HG03442 (cell line): ENCODE measurements around the gene HSD17B8.
A peak's percentile ranks its signal among the peaks of the same experiment; 100 is the strongest.

Experiments used
- ATAC-seq: cut with Tn5 transposase; IDR thresholded peaks from one replicate; pipeline ENCODE4 v1.9.1; 2021; ENCODE audit warnings: mild to moderate bottlenecking, moderate library complexity; ENCODE audit not compliant: unreplicated experiment

The HSD17B8 gene

DNA sequence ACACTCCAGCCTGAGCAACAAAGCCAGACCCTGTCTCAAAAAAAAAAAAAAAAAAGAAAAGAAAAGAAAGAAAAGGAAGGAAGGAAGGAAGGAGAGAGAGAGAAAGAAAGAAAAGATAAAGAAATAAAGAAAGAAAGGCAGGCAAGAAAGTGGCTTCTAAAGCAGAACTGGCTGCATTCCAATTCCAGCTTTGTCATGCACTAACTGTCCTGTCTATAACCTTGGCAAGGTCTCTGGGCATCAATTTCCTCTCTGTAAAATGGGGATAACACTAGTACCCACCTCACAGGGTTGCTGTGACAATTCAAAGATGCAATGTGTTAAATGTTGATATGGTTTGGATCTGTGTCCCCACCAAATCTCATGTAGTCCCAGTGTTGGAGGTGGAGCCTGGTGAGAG lies 31.9 kb downstream of the HSD17B8 start:
- ATAC-seq: no peak

DNA sequence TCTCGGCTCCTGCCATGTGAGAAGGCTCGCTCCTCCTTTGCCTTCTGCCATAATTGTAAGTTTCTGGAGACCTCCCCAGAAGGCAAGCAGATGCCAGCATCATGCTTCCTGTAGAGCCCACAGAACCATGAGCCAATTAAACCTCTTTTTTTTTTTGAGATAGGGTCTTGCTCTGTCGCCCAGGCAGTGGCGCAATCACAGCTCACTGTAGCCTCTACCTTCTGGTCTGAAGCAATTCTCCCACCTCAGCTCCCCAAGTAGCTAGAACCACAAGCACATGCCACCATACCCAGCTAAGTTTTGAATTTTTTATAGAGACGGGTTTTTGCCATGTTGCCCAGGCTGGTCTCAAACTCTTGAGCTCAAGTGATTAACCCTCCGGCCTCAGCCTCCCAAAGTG lies 32.4 kb downstream of the HSD17B8 start:
- ATAC-seq: no peak

DNA sequence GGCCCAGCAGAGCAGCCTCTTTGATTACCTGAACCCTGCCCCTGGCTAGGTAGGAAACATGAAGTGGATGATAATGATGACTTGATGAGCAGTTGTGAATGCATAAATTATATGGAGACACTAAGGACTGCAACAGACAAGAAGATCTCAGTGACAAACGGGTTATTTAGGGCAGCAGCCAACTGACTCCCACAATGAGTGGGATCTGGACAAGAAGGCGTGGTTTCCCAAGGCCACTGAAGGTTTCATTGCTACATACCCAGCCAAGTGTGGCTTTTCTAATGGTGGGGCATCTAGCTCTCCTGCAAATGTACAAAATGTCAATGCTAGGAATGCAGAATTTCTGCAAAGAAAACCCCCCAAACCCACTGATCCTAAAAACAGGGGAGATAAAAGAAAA lies 33.3 kb downstream of the HSD17B8 start:
- ATAC-seq: no peak

DNA sequence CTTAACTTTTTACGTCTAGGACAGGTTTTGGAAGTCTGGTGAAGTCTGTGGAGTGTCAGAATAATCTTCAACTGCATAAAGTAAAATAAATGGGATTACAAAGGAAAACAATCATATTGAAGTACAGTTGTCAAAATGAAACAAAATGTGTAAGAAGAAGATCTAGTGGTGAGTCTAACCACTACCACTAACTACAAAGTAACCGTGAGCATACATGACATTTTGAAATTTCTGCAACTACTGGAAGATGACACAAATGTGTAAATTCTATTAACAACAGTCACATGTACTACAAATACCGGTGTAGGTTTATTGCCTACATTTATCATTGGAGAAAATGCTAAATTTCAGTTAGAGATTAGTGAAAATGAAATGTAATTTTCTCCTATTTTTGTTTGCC lies 37.5 kb downstream of the HSD17B8 start:
- no peak for ATAC-seq

DNA sequence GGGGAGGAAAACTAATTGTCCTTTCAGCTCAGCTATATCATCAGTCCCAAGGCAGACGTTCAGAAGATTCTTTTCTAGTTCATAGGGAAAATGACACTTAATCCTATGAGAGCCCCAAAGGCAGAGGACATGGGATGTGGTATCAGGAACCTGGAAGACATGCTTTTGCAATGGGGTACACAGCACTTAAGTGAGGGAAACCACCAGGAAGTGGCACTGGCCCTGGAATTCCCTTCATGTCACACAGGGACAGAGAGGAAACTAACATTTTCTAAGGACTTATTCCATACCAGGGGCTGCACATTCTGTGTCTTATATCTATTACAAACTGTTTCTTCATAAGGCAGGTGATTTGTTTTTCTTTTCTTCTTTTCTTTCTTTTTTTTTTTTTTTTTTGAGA lies 39.0 kb downstream of the HSD17B8 start:
- no peak for ATAC-seq

DNA sequence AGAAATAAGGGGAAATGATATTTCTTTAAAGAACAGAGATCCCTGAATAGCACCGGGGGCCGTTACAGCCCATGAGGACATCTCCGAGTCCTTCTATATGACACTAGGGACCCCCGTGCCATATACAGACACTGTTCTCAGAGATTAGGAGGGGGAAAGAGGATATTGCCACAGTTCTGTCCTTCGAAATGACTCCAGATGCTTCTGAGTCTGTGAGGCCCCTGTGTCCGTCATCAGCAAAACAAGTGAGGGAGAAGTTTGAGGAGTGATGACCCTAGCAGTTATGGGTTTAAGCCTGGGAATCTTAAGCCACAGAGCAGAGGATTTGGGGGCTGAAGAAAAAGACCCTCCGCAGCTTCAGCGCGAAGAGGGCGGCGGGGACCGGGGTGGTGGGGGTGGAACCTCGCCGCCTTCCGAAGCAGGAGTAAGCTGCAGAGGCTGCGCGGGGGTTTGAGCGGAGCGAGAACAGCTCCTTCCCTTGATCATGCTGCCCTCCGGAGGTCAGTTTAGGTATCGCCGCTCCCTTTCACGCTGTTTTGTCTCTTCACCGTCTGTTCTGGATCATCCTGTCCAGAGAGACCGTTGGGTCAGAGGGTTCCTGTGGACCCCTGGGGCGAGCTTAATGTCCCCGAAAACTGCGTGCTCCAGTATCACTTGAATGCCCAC lies 43.7 kb downstream of the HSD17B8 start:
- ATAC-seq: peak; percentile 32

DNA sequence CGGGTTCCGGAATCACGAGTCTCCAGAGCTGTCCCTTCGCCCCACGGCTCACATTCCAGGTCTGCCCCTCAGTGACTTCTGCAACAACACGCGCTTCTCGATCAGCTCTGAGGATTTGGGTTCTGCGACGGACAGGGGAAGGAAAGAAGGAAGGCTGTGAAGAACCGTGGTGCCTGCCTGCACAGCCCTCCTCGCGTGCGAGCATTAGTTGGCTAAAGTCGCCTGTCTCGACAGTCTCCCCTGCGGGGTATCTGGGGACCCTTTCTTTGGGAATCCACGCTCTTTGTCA lies 44.1 kb downstream of the HSD17B8 start:
- ATAC-seq: no peak

GRCh38 chr6:33248932-33249731 lies 44.7 kb downstream of the HSD17B8 start:
- peak; percentile 91 for ATAC-seq

DNA sequence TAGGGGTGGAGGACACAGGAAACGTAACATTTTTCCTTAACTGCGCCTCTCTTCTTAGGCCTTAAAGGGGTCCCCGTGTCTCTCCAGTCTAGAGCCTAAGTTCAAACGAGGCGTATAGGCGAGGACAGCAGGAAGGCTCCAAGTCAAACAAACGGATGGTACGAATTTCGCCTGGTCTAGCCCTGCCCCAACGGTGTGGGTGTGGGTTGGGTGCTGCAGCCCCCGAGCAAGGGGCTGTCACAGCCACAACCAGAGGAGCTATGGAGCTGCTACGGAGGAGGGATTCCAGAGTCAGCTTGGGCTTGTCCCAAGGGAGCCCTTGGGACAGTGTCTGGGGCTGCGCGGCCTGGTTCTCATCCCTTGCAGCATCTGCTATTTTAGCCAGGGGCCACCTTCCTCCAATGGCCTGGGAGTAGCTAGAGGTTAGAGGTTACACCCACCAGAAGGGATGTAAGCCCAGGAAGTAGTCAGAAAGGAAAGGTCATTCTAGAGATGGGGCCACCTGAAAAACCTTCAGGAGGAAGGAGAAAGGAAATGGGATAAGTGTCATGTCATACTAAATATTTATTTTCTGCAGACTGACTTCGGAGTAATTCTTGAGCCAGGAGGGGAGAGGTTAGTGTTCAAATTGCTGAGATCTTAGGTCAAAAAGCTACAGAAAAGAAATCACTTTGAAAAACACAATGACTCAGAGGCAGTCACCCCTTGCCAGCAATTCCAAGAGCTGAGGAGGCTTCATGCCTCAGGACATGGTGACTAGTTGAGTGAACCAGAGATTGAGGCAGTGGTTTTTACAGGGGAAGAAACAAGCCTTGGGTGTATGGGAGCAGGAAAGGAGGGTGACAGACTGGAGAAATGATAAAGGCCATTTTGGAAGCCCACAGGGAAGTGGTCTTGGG lies 45.5 kb downstream of the HSD17B8 start:
- no peak for ATAC-seq

DNA sequence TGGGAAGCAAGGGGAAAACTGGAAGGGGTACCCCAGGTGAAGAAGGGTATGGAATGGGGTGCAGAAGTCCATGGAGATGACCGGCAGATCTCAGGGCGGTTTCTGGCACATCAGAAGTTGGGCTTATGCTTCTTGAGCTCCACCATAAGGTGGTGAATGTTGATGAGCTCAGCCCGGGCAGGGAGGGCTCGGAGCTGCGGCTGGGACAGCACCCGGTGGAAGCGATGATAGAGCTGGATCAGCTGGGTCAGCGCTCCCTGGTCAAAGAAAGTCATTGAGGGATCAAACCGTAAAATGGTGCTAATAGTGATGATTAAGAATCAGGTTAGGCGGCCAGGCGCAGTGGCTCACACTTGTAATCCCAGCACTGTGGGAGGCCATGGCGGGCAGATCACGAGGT lies 46.3 kb downstream of the HSD17B8 start:
- no peak for ATAC-seq

- ATAC-seq: no peak
Measured at GRCh38 chr6:33251395-33252012, 47.0 kb downstream of the HSD17B8 start.

DNA sequence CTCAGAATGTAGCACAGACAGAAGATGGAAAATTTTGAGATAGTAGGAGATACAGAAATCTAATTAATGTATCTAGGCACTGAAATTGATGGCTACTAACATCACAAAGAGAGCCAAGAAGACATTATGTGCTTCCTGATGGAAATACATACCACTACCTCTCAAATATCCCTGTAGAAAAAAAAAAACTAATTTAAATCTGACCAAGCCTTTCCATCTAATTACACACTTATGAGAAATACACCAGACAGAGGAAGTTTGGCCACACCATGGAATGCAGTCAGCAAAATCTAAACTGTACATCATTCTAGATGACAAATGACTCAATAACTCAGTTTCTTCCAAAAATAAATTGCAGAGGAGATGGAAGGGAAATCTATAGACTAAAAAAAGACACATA lies 48.3 kb downstream of the HSD17B8 start:
- ATAC-seq: no peak

DNA sequence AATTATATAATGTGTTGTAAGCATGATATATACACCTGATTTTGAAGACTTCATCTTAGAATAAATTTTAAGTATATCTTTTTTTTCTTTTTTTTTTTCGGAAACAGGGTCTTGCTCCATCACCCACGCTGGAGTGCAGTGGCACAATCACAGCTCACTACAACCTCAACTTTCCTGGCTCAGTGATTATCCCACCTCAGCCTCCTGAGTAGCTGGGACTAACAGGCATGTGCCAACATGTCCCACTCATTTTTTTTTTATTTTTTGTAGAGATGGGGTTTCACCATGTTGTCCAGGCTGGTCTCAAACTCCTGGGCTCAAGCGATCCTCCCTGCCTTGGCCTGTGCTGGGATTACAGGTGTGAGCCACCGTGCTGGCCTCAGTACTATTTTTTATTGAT lies 50.1 kb downstream of the HSD17B8 start:
- ATAC-seq: no peak
